GM12865 (cell line): ENCODE data around the gene KCNC1.

Experiments
- DNase-seq: peaks from one replicate; pipeline ENCODE4 v3.0.0; 2010; ENCODE audit warnings: low read depth
- H3K4me3 ChIP-seq: 2 replicates; pipeline ENCODE4 v1.5.1; 2011; ENCODE audit warnings: mild to moderate bottlenecking, low read depth, low read length, control low read depth
- TF ChIP-seq, protein P1 (sequence below): IDR thresholded peaks from 2 replicates; pipeline ENCODE4 v1.5.1; 2011; ENCODE audit warnings: low read length, control low read depth, low read depth, inconsistent platforms; ENCODE audit not compliant: insufficient read depth; ENCODE audit errors: missing control alignments

KCNC1 gene

DNA sequence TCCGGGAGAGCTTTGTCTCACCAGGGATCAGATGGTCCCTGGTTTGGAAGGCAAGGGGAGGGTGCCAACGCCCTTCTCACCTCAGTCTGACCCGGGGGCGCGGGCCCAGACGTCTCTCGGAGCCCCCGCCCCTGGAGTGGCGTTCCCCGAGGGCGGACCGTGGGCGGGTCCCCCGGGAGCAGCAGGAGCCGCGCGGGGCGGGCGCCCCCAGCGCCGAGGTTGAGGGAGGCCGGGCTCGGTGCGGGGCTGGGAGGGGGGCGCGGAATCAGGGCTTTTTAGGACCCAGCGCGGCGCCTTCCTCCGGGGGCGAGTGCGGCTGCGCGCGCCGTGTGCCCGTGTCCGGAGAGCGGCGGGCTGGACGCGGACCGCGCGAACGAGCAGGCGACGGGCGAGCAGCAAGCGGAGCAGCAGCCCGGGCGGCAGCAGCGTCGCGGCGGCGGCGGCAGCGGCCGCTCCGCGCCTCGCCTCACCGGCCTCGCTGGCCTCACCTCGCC lies at the start of gene KCNC1:
Gene KCNC1, plus strand, starts transcription at position 364 of the 494 bp plus-strand sequence. CDS start 1,222 bp downstream, outside the sequence.
- TF ChIP-seq, protein P1, sequence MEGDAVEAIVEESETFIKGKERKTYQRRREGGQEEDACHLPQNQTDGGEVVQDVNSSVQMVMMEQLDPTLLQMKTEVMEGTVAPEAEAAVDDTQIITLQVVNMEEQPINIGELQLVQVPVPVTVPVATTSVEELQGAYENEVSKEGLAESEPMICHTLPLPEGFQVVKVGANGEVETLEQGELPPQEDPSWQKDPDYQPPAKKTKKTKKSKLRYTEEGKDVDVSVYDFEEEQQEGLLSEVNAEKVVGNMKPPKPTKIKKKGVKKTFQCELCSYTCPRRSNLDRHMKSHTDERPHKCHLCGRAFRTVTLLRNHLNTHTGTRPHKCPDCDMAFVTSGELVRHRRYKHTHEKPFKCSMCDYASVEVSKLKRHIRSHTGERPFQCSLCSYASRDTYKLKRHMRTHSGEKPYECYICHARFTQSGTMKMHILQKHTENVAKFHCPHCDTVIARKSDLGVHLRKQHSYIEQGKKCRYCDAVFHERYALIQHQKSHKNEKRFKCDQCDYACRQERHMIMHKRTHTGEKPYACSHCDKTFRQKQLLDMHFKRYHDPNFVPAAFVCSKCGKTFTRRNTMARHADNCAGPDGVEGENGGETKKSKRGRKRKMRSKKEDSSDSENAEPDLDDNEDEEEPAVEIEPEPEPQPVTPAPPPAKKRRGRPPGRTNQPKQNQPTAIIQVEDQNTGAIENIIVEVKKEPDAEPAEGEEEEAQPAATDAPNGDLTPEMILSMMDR: no peak
- no peak within 1 kb of the TSS for H3K4me3 ChIP-seq
- peak; percentile 15 for DNase-seq

DNA sequence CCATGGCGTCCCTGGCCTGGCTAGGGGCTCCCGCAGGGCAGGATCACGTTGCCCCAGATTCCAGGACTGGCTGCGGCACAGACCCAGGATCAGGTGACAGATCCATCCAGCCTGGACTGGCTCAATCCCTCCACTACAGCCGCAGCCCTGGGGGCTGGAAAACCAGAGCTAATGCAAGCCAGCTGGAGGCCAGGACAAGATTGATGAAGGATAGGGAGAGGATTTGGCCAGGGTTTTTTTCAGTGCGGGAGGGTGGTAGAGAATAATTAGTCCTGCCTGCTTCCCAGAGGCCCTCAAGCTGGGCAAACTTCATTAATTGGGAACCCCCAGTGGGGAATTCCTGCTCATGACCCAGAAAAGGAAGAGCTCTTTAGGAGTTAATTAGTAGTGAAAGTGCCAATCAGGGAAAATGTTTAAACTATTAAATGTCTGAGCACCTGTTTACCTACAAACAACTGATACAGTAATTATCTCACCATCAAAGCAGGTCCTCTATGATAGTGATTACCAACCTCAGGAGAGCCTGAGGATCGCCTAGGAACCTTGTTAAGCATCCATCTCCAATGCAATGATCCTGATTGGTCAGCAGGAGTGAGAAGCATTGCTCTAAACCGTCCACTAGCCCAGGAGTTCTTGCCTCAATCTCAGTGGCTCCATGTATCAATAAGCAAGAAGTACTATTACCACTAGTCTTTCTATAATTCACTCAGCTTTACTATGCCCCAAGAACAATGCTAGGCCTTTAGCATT lies 48.2 kb upstream of the KCNC1 start:
- no peak for DNase-seq
- H3K4me3 ChIP-seq: no peak overlapping the region
- TF ChIP-seq, protein P1: no peak

DNA sequence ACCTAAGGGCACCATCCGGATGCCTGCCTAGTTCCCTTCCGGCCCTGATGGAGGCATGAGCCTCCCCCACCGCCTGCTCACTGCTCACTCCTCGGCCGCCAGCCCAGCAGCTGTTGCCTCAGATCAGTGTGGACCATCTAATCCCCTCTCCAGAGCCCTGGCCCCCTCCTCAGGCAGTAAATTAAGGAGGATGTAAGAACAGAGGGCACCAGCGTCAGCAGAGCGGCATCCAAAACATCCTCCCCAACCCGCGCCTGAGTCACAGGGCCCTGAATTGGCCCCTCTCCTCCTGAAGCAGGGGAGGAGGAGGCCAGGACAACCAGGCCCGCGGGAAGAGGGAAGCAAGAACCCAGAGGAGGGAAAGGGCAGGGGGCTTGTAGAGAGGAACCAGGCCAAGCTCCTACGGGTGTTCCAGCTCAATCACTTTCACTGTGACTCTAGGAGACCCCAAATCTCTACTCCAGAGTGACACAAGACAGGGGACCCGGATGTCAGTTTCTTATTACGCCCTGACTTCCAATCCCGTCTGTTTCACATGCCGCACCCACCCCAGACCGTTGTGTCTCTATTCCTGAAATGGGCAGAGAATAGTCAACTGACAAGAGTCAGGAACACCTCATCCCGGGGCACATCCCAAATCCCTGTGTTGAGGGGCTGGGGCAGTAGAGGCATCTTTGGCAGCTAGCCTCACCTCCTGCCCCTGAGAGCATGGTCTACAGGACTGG lies 46.5 kb upstream of the KCNC1 start:
- H3K4me3 ChIP-seq: no peak overlapping the region
- no peak for DNase-seq
- TF ChIP-seq, protein P1: no peak

DNA sequence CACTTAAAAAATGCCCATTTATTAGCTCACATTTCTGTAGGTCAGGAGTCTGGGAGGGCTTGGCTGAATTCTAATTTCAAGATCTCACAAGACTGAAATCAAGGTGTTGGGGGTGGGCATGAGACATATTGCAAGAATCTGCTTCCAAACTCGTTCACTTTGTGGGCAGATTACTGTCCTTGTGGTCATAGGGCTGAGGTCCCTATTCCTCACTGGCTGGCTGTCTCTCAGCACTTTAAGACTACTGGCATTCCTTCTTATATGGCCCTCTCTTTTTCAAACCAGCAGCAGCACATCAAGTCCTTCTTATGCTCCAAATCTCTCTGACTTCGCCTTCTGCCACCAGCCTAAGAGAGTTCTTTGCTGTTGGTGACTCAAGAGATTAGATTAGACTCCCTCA lies 43.0 kb upstream of the KCNC1 start:
- TF ChIP-seq, protein P1: no peak
- no peak overlapping the region for H3K4me3 ChIP-seq
- DNase-seq: no peak

DNA sequence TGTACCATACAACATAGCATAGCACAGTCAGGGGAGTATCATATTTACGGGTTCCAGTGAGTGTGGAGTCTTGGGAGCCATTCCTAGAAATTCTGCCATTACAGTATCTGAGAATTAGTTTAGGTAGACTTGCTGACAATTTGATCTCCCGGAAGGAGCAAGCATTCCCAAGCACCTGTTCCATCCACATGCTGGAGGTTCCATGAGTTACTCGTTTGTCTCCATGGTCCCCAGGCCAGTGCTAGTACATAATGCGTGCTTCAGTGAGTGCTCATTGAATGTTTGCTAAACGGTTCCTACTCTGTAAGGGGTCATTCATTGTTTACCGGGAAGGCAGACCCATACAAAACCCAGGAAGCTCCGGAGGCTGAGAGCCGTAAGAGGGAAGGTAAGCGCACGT lies 42.6 kb upstream of the KCNC1 start:
- TF ChIP-seq, protein P1: no peak
- no peak overlapping the region for H3K4me3 ChIP-seq
- DNase-seq: no peak

DNA sequence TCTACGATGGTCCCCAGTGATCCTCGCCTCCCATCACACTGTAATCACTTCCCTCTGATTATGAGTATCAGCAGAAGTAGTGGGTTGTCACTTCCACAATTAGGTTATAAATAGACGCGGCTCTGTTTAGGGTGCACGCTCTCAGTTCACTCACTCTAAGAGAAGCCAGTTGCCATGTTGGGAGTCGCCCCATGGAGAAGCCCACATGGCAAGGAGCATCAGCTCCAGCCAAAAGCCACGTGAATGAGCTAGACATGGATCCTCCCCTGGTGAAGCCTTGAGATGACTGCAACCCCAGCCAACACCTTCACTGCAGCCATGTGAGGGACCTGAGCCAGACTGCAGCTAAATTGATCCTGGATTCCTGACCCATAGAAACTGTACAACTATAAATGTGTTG lies 41.6 kb upstream of the KCNC1 start:
- H3K4me3 ChIP-seq: no peak overlapping the region
- TF ChIP-seq, protein P1: no peak
- DNase-seq: no peak
